ENCODE results near the gene KIAA0753.

GRCh38 chr17:6666557-6666956 lies 26.0 kb upstream of the KIAA0753 start:
- TF ChIP-seq POLR2A (IDR thresholded peaks at IDR 0.05) (no peak), CTCF (IDR thresholded peaks at IDR 0.05) (no peak)
